Loucy (cell line): Measurements from ENCODE around the gene LGALS7B.
"Not testable (repeated sequence)": the region's sequence is repeated elsewhere in the genome, so short reads cannot be mapped to it uniquely, and the experiment has no call there.

Experiments used
- H2AFZ ChIP-seq: fragments of 200-600 bp; sonication (generic); 2 replicates; pipeline ENCODE4 v1.6.0; 2016; ENCODE audit warnings: antibody characterized with exemption, mild to moderate bottlenecking, low read length, moderate library complexity
- H3F3A ChIP-seq: fragments of 200-600 bp; 2 replicates; pipeline ENCODE4 v1.6.0; 2016; ENCODE audit warnings: antibody characterized with exemption, low read depth, mild to moderate bottlenecking
- H3K27me3 ChIP-seq: fragments of 200-600 bp; sonication (generic); 2 replicates; pipeline ENCODE4 v1.6.1; 2014; ENCODE audit warnings: low read length, mild to moderate bottlenecking; ENCODE audit not compliant: insufficient read depth, poor library complexity, severe bottlenecking
- H3K36me3 ChIP-seq: fragments of 200-600 bp; sonication (generic); 2 replicates; pipeline ENCODE4 v1.6.1; 2016; ENCODE audit warnings: low read length; ENCODE audit not compliant: insufficient read depth
- H3K4me1 ChIP-seq: fragments of 200-600 bp; sonication (generic); 2 replicates; pipeline ENCODE4 v1.5.1; 2014; ENCODE audit warnings: low read length, mild to moderate bottlenecking; ENCODE audit not compliant: insufficient read depth, poor library complexity, severe bottlenecking
- H3K4me2 ChIP-seq: fragments of 200-600 bp; sonication (generic); 2 replicates; pipeline ENCODE4 v1.6.0; 2014; ENCODE audit warnings: antibody characterized with exemption, low read length, low read depth, mild to moderate bottlenecking; ENCODE audit not compliant: poor library complexity, severe bottlenecking
- H3K4me3 ChIP-seq: fragments of 200-600 bp; sonication (generic); 2 replicates; pipeline ENCODE4 v1.5.1; 2014; ENCODE audit warnings: low read length, mild to moderate bottlenecking, mixed read lengths; ENCODE audit not compliant: poor library complexity, severe bottlenecking
- H3K79me2 ChIP-seq: fragments of 200-600 bp; sonication (generic); 2 replicates; pipeline ENCODE4 v1.6.1; 2014; ENCODE audit warnings: low read length; ENCODE audit not compliant: insufficient read depth
- H3K9ac ChIP-seq: fragments of 200-600 bp; sonication (generic); 2 replicates; pipeline ENCODE4 v1.6.0; 2014; ENCODE audit warnings: mild to moderate bottlenecking, low read depth, low read length, moderate library complexity; ENCODE audit not compliant: poor library complexity, severe bottlenecking
- H3K9me2 ChIP-seq: fragments of 200-600 bp; sonication (generic); replicated peaks from 2 replicates; pipeline ENCODE4 v1.6.1; 2016; ENCODE audit warnings: low read depth, low read length, mixed read lengths
- H3K9me3 ChIP-seq: fragments of 200-600 bp; sonication (generic); 2 replicates; pipeline ENCODE4 v1.6.1; 2014; ENCODE audit warnings: mild to moderate bottlenecking, antibody characterized with exemption, low read length, low read depth; ENCODE audit not compliant: insufficient read depth
- H4K20me1 ChIP-seq: fragments of 200-600 bp; sonication (generic); 2 replicates; pipeline ENCODE4 v1.6.0; 2014; ENCODE audit warnings: antibody characterized with exemption, low read length, mild to moderate bottlenecking; ENCODE audit not compliant: insufficient read depth, poor library complexity, severe bottlenecking
- EZH2phosphoT487 ChIP-seq: fragments of 200-600 bp; IDR thresholded peaks from 2 replicates; pipeline ENCODE4 v1.6.1; 2018; ENCODE audit warnings: antibody characterized with exemption, mild to moderate bottlenecking, moderate library complexity, borderline replicate concordance
- TF ChIP-seq, protein P1 (sequence below): fragments of 200-600 bp; sonication (generic); conservative IDR thresholded peaks from 2 replicates; pipeline ENCODE4 v1.5.1; 2014; ENCODE audit warnings: mild to moderate bottlenecking, antibody characterized with exemption, low read length

The LGALS7B gene

DNA sequence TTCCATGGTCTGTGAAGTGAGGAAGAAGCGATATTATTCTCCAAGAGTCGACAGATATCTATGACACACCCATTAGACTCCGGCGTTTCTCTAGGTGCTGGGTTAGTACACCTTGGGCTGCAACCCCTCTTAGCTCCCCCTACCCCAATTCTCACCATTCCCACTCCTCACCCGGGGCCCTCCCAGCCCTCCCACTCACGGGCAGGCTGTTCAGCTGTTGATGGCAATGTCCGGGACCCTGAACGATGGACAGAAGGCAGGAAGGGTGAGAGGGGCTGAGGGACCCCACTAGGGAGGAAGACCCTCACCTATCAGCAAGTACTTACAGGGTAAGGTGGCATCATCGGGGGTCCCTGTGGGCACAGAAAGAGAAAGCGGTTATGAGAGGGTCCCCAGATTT, 14.5 kb downstream of the LGALS7B start:
- Histone ChIP-seq H3K79me2 (no peaks in the 10 kb centered on the region), H3K4me3 (no peak overlapping the region), H3K9ac (no peak overlapping the region), H3K27me3 (no peaks in the 10 kb centered on the region), H2AFZ (no peak overlapping the region), H3K9me2 (no peaks in the 10 kb centered on the region), H4K20me1 (no peaks in the 10 kb centered on the region), H3K36me3 (no peaks in the 10 kb centered on the region), H3K4me1 (no peaks in the 10 kb centered on the region), H3K4me2 (no peak overlapping the region), H3K9me3 (no peaks in the 10 kb centered on the region), H3F3A (no peaks in the 10 kb centered on the region)
- no peak for TF ChIP-seq EZH2phosphoT487
- TF ChIP-seq, protein P1, sequence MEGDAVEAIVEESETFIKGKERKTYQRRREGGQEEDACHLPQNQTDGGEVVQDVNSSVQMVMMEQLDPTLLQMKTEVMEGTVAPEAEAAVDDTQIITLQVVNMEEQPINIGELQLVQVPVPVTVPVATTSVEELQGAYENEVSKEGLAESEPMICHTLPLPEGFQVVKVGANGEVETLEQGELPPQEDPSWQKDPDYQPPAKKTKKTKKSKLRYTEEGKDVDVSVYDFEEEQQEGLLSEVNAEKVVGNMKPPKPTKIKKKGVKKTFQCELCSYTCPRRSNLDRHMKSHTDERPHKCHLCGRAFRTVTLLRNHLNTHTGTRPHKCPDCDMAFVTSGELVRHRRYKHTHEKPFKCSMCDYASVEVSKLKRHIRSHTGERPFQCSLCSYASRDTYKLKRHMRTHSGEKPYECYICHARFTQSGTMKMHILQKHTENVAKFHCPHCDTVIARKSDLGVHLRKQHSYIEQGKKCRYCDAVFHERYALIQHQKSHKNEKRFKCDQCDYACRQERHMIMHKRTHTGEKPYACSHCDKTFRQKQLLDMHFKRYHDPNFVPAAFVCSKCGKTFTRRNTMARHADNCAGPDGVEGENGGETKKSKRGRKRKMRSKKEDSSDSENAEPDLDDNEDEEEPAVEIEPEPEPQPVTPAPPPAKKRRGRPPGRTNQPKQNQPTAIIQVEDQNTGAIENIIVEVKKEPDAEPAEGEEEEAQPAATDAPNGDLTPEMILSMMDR: no peak

DNA sequence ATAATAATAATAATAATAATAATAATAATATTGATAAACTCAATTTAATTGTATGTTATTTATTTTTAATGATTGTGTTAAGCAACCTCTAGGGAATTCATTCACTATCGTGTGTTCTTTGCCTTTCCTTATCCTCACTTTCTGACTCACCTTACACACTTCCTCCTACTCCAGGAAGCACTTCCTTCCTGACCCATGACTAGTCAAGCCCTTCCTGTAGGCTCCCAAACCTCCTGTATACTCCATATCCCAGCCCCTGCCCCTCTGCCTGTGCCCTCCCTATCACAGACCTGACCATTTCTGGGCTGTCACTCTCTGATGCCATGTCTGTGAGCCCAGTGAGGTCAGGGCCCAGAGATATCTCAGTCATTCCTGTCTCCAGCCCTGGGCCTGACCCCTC, 16.2 kb downstream of the LGALS7B start:
- Histone ChIP-seq H4K20me1 (no peaks in the 10 kb centered on the region), H3K27me3 (no peaks in the 10 kb centered on the region), H3F3A (no peaks in the 10 kb centered on the region), H3K79me2 (no peaks in the 10 kb centered on the region), H3K36me3 (no peaks in the 10 kb centered on the region), H3K4me3 (no peak overlapping the region), H3K9me3 (no peaks in the 10 kb centered on the region), H2AFZ (no peak overlapping the region), H3K9me2 (no peaks in the 10 kb centered on the region), H3K4me1 (no peaks in the 10 kb centered on the region), H3K4me2 (no peak overlapping the region), H3K9ac (no peak overlapping the region)
- TF ChIP-seq EZH2phosphoT487: no peak
- TF ChIP-seq, protein P1: no peak

DNA sequence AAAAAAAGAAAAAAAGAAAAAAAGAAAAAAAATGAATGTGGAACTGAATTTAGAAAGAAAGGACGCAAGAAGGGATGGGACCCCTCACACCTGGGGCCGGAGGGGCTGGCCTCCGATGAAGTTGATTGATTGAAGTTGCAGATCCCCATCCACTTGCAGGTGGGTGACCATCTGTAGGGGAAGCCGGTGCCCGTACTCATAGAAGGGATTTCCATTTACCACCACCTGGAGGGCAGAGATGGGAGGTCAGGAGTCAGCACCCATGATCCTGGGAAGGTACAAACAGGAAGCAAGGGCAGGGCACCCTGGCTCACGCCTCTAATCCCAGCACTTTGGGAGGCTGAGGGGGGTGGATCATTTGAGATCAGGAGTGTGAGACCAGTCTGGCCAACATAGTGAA, 17.4 kb downstream of the LGALS7B start:
- Histone ChIP-seq H2AFZ (no peak overlapping the region), H4K20me1 (no peaks in the 10 kb centered on the region), H3K9me2 (no peaks in the 10 kb centered on the region), H3F3A (no peaks in the 10 kb centered on the region), H3K9me3 (no peaks in the 10 kb centered on the region), H3K4me1 (no peaks in the 10 kb centered on the region), H3K4me2 (no peak overlapping the region), H3K9ac (no peak overlapping the region), H3K36me3 (no peaks in the 10 kb centered on the region), H3K27me3 (no peaks in the 10 kb centered on the region), H3K79me2 (no peaks in the 10 kb centered on the region), H3K4me3 (no peak overlapping the region)
- TF ChIP-seq, protein P1: no peak
- TF ChIP-seq EZH2phosphoT487: no peak

DNA sequence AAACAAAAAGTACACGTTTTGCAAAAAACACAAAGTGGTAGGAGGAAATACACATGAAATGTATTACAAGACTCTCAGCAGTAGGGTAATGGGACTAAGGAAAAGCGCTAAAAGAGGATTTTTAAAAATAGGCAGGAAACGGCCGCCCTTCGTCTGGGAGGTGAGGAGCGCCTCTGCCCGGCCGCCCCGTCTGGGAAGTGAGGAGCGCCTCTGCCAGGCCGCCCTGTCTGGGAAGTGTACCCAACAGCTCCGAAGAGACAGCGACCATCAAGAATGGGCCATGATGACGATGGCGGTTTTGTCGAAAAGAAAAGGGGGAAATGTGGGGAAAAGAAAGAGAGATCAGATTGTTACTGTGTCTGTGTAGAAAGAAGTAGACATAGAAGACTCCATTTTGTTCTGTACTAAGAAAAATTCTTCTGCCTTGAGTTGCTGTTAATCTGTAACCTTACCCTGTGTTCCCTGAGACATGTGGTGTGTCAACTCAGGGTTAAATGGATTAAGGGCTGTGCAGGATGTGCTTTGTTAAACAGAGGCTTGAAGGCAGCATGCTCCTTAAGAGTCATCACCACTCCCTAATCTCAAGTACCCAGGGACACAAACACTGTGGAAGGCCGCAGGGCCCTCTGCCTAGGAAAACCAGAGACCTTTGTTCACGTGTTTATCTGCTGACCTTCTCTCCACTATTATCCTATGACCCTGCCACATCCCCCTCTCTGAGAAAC, 18.5 kb downstream of the LGALS7B start:
- H3K4me1 ChIP-seq, H3K9me2 ChIP-seq, H3F3A ChIP-seq, H3K36me3 ChIP-seq, H3K79me2 ChIP-seq, H3K9me3 ChIP-seq, H3K4me2 ChIP-seq, H2AFZ ChIP-seq, H3K27me3 ChIP-seq, H3K4me3 ChIP-seq, H4K20me1 ChIP-seq, H3K9ac ChIP-seq: not testable (repeated sequence)
